GM13976 (cell line): ENCODE results near the gene NFIL3.

Experiments used
- DNase-seq: peaks from one replicate; pipeline ENCODE4 v3.0.0; 2012; ENCODE audit warnings: low spot score
- CTCF ChIP-seq: IDR thresholded peaks from 2 replicates; pipeline ENCODE4 v1.5.1; 2012; ENCODE audit warnings: borderline replicate concordance, mild to moderate bottlenecking; ENCODE audit not compliant: insufficient read depth; ENCODE audit errors: extremely low read depth, missing control alignments, control extremely low read depth
- in situ Hi-C: fragments of 300-500 bp; cut with MboI; formaldehyde crosslinking; loops from one replicate; pipeline ENCODE4 v1.12.0; 2022; ENCODE audit warnings: low sequenced_read_pairs, mixed read lengths, inconsistent platforms; ENCODE audit not compliant: unreplicated experiment

NFIL3 gene

GRCh38 chr9:91422758-91423711 lies 597 bp downstream of the NFIL3 start:
- peak; percentile 61 for DNase-seq
- peak; percentile 18 for TF ChIP-seq CTCF
- in situ Hi-C loops = loop anchor here (10.0 kb wide), 1 partner anchor 378 kb away; no protein-coding TSS in a partner anchor

- in situ Hi-C loops = loop anchor here (10.0 kb wide), 1 partner anchor 377 kb away; no protein-coding TSS in a partner anchor
- DNase-seq = peak; percentile 28
Measured at GRCh38 chr9:91421971-91422757, 1.5 kb downstream of the NFIL3 start.

GRCh38 chr9:91421128-91421765 lies 2.4 kb downstream of the NFIL3 start:
- DNase-seq = peak; percentile 54
- in situ Hi-C loops = loop anchor here (10.0 kb wide), 1 partner anchor 376 kb away; no protein-coding TSS in a partner anchor
- TF ChIP-seq CTCF = peak; percentile 57

More at GRCh38 chr9:91421971-91422757, 1.5 kb downstream of the NFIL3 start:
- TF ChIP-seq CTCF = no peak

GRCh38 chr9:91420501-91421127 lies 3.0 kb downstream of the NFIL3 start:
- TF ChIP-seq CTCF = no peak
- DNase-seq = no peak
- in situ Hi-C loops = loop anchor here (10.0 kb wide), 1 partner anchor 376 kb away; no protein-coding TSS in a partner anchor

GRCh38 chr9:91419222-91420191 lies 4.1 kb downstream of the NFIL3 start:
- TF ChIP-seq CTCF = no peak
- DNase-seq = peak; percentile 32
- in situ Hi-C loops = loop anchor here (10.0 kb wide), 1 partner anchor 375 kb away; no protein-coding TSS in a partner anchor
